ENCODE data around the gene MPEG1.
A peak's percentile ranks its signal among the peaks of the same experiment; 100 is the strongest.

Gene MPEG1

GRCh38 chr11:59189986-59190385, 22.7 kb downstream of the MPEG1 start:
- DNase-seq (ENCODE audit: low read depth in 2 of 2): no peak

DNA sequence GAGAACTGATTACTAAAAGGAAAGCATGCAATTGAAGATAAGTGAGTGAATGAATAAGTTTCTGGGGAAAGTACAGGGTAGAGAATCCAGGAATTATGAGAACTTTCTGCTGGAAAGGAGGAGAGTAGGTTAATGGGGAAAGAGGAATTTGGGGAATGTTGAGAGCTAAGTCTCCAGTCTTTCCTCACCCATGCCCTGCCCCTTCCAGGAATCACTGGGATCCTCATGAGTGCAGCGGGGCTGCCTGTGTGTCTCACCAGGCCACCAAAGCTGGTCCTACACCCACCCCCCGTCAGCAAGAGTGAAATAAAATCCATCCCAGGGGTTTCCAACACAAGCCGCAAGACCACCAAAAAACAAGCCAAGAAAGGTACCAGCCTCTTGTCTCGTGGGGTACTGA, 23.8 kb downstream of the MPEG1 start:
- DNase-seq (ENCODE audit: low read depth in 2 of 2): no peak

- DNase-seq (ENCODE audit: low read depth in 2 of 2): no peak
Measured at GRCh38 chr11:59187587-59187986, 25.1 kb downstream of the MPEG1 start.

DNA sequence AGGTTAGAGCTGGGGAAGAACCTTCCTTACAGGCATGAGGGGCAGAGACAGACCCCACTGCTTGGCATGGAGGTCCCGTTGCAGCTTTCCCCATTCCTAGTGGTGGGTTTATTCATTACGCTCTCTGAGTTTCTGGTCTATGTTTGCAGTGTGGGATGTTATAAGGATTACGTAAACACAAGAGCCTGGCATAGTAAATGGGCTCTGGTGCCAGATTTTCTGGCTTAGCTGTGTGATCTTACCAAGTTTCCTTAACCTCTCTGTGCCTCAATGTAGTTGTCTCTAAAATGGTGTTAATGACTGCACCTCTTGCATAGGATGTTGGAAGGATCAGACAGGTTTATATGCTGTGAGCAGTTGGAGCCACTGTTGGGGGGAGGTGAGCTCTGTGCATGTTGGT, 25.7 kb downstream of the MPEG1 start:
- DNase-seq (ENCODE audit: low read depth in 2 of 2): no peak

DNA sequence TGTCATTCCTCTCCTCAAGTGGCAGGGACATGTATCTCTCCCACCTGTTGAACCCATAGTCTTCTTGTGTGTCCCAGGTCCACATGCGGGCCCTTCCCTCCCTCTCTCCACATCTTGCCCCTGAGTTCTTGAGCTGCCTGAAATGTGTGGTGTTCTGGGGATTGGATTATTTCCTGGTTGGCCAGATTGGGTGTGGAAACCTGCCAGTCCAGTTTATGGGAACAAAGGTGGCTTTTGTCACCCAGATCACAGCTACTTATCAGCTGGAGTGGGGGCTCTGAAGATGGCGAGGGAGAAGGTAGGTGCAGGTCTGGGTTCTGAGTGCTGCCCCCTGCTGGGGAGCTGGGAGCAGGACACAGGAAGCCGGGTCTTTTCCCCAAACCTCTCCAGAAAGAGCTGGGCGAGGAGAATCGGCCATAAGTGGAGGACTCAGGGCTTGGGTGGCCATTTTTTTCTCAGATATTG, 26.6 kb downstream of the MPEG1 start:
- peak in 1 of 2 donors; percentile 30 for DNase-seq (ENCODE audit: low read depth in 2 of 2)

DNA sequence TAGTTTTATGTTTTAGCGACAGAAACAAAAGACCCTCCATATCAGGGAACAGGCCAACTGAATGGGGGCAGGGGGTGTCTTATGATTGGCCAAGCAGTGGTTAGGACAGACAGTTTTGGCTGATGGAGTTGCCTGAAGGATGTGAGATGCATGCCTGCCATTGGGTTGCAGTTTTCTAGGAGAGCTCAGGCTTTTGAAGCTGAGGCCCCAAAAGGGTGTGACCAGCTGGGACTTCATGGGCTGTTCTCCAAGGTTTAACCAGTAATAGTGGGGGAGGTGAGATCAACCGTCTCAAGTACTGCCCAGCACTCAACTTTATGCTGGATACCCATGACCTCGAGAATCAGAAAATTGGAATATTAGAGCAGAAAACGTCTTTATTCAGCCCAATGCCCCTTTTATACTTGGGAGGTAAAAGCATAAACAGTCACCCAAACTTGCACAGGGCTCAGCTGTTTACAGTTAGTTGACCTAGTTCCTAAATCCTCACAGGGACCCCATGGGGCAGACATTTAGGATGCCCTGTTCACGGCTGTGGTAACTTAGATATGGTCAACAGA, 27.3 kb downstream of the MPEG1 start:
- no peak for DNase-seq (ENCODE audit: low read depth in 2 of 2)

- DNase-seq (ENCODE audit: low read depth in 2 of 2): no peak
Measured at GRCh38 chr11:59184691-59185339, 27.9 kb downstream of the MPEG1 start.

- DNase-seq (ENCODE audit: low read depth in 2 of 2): no peak
Measured at GRCh38 chr11:59183771-59184170, 29.0 kb downstream of the MPEG1 start.

DNA sequence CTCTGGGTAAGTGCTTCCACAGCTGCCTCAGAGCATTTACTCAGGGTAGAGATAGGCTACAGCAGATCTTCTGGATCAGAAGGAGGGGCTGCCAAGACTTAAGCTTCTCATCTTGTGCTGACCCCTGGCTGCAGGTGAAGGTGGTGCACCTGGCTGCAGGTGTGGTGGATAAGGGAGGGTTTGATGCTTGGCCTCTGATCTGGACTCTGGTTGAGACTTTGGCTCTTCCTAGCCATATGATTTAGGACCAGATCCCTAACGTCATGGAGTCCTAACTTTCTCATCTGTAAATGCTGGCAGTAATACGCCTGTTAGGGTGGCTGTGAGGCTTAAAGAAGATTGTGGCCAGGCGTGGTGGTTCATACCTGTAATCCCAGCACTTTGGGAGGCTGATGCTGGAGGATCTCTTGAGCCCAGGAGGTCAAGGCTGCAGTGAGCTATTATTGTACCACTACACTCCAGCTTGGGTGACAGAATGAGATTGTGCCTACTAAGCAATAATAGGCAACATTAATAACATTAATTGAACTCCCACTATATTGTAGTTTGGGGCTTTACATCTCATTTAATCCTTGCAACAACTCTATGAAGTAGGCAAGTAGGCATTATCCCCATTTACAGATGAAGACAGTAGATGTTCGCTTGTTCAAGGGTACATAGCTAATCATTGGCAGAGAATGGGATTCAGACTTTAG, 30.1 kb downstream of the MPEG1 start:
- no peak for DNase-seq (ENCODE audit: low read depth in 2 of 2)

DNA sequence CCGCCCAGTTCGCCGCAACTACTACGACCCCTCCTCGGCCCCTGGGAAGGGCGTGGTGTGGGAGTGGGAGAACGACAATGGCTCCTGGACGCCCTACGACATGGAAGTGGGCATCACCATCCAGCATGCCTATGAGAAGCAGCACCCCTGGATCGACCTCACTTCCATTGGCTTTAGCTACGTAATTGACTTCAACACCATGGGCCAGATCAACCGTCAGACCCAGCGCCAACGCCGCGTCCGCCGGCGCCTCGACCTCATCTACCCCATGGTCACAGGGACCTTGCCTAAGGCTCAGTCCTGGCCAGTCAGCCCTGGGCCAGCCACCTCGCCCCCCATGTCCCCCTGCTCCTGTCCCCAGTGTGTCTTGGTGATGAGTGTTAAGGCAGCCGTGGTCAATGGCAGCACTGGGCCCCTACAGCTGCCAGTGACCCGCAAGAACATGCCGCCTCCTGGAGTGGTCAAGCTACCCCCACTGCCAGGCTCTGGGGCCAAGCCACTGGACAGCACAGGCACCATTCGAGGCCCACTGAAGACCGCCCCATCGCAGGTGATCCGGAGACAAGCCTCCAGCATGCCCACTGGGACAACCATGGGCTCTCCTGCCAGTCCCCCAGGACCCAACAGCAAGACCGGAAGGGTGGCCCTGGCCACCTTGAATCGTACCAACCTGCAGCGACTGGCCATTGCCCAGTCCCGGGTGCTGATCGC, 30.8 kb downstream of the MPEG1 start:
- no peak for DNase-seq (ENCODE audit: low read depth in 2 of 2)

- no peak for DNase-seq (ENCODE audit: low read depth in 2 of 2)
Measured at GRCh38 chr11:59180907-59181306, 31.8 kb downstream of the MPEG1 start.

- DNase-seq (ENCODE audit: low read depth in 2 of 2): no peak
Measured at GRCh38 chr11:59180168-59180776, 32.5 kb downstream of the MPEG1 start.

DNA sequence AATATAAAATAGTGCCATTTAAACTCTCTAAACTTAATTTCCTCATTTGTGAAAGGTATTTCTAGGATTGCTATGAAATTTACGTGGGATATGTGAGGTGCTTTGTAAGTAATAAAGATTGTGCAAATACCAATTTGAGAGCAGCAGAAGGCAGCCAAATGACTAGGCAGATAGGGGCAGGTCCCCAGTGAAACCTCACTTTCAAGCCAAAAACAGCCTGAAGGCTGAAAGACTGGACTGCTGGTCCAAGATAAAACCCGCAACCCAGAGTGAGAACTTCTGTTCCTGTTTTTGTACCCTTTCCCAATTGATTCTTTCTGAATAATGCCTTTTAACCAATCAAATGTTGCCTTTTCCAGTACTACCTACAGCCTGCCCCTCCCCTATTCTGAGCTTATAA, 33.6 kb downstream of the MPEG1 start:
- DNase-seq (ENCODE audit: low read depth in 2 of 2): no peak

DNA sequence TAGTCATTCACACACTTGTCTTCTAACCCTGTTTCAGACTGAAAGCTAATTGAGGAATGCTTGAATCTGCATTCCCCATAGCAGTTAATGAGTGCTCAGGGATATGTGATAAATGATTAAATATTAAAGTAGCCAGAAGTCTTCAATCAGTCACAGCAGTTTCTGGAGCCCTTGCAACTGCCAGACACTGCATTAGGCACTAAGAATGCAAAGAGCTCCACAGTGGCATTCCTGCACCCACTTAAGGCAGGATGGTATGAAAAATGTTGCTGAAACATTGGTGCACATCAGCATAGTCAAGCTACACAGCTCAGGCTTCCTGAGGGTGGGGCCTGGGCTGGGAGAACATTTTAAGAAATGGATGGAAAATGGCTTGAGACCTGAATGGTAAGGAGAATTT, 34.3 kb downstream of the MPEG1 start:
- DNase-seq (ENCODE audit: low read depth in 2 of 2): no peak

DNA sequence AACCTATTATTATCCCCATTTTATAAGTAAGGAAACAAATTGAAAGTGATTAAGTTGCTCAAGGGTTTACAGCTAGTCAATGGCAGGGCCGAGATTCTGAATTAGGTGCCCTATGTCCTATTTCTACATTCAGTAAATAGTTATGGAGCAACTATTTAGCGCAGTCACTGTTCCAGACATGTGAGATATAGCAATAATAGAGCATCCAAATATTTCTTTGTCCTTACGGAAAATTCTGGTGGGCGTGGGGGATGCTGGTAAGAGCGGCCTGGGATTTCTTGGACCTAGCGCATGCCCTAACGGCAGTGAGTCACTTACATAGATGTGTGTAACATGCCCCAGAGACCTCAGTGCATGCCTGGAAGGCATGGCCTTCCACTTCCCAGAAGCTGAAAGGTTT, 36.4 kb downstream of the MPEG1 start:
- no peak for DNase-seq (ENCODE audit: low read depth in 2 of 2)

DNA sequence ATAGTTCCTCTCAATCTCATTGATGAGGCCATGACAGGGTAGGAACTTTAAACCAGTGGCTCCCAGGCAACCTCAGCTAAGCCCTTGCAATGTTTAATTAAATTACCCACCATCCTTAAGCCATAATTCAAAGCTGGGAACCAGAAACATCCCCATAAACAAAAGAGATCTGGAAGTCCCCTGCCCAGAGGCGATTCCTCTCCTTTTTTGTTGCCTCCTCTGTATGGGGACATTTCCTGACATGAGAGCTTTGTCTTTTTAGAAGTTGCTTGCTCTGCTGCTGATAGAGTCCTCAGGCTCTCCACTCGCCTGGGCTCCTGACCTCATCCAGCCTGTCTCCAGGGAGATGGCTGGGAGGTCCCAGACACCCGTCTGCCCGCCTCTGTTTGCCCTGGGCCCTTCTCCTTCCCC, 37.6 kb downstream of the MPEG1 start:
- no peak for DNase-seq (ENCODE audit: low read depth in 2 of 2)

- DNase-seq (ENCODE audit: low read depth in 2 of 2): no peak
Measured at GRCh38 chr11:59174664-59175033, 38.1 kb downstream of the MPEG1 start.

- DNase-seq (ENCODE audit: low read depth in 2 of 2): no peak
Measured at GRCh38 chr11:59173964-59174663, 38.6 kb downstream of the MPEG1 start.

DNA sequence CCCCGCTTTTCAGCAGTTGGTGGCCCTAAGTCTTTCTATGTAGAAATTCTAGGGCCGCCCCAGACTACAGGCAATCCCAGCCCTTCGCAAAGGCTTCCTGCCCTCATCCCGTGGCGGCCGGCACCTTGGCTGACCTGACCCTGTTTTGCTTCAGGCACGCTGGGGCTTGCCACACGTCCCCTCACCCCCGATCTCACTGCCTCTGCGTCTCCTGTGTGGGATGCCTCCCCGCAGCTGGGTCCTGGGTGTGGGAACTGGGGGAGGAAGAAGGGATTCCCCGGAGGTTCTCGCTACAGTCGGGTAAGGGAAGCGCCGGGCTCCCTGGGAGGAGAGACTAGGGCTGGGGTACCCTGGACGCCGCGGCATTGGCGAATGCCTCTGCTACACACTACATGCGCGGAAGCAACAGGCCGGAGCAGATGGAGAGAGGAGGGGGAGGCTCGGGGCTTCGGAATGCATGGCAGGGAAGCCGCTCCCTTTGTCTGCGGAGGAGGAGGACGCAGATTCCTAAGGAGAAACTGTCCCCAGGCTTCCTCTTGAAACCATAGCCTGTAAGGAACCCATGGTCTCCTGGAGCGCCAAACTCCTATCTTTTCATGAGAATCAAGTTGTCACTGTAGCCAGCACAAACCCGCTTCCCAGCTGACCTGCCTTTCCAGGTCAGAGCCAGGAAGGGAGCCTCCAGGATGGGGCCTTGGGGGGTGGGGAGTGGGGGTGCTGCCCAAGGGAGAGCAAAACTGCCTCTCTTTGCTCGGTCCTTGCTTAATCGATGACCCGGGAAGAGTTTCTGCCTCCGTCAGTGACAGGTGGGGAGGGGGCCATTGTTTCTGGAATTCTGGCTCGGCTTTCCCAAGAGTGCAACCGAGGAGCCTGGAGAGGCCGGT, 39.4 kb downstream of the MPEG1 start:
- no peak for DNase-seq (ENCODE audit: low read depth in 2 of 2)

DNA sequence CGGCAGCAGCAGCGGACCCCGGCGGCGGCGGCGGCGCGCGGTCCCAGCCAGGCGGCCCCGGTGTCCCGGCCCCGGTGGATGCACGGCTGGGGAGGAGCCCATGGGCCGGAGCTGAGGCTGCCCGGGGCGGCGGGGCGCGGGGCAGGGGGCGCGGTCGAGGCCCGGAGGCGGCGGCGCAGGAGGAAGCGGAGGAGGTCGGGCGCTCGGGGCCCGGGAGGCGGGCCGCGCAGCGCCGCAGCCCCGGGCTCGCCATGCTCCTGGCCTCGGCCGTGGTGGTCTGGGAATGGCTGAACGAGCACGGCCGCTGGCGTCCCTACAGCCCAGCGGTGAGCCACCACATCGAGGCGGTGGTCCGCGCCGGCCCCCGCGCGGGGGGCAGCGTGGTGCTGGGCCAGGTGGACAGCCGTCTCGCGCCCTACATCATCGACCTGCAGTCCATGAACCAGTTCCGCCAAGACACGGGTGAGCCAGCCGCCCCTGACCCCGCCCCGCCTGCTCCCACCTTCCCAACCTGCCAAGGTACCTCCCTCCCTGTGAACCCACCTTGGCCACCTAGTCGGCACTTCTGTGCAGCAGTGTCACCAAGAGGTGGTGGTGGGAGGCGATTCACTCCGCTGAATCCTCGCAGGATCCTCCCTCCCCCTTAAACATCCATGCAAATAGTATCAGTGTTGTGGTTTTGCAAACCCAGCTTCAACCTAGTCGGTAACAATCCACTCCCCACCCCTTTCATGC, 40.2 kb downstream of the MPEG1 start:
- DNase-seq (ENCODE audit: low read depth in 2 of 2): peak in 1 of 2 donors; percentile 6
